Measurements from ENCODE around the gene CCDC170.
"Not testable (repeated sequence)": the region's sequence is repeated elsewhere in the genome, so short reads cannot be mapped to it uniquely, and the experiment has no call there.

CCDC170 gene

DNA sequence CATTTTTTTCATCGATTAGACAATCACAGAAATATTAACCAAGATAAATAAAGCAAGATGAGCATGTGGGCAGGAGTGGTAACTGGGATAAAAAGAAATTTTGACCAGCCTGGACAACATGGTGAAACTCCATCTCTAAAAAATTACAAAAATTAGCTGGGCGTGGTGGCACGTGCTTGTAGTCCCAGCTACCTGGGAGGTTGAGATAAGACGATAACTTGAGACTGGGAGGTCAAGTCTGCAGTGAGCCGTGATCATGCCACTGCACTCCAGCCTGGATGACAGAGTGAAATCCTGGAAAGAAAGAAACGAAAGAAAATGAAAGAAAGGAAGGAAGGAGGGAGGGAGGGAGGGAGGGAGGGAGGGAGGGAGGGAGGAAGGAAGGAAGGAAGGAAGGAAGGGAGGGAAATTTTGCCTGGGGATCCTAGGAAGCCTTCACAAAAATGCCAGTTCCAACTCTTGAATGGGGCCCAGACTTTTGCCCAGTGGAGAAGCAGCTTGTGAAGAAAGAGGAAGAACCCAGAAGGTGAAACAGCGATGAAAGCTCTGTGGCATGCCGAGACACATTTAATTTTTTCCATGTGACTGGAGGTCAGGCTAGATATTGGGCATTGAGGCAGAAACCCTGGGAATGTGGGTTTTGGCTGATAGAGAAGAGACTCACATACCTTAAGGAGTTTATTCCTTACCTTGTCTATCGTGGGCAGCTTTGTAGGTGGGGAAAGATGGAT, 20.3 kb downstream of the CCDC170 start:
- Histone ChIP-seq H3K4me3 (ENCODE audit: low read depth, low read length) (no peak overlapping the region), H3K27me3 (ENCODE audit: insufficient read depth, low read length) (no peaks in the 10 kb centered on the region), H3K79me2 (ENCODE audit: control insufficient read depth, insufficient read depth, low read length, unreplicated experiment) (no peaks in the 10 kb centered on the region), H3K27ac (ENCODE audit: low read depth, low read length) (no peak overlapping the region), H3K36me3 (ENCODE audit: insufficient read depth, low read length) (no peaks in the 10 kb centered on the region), H3K4me1 (ENCODE audit: control insufficient read depth, insufficient read depth, low read length, unreplicated experiment) (no peaks in the 10 kb centered on the region), H2AFZ (ENCODE audit: low read length, unreplicated experiment) (no peak overlapping the region)

DNA sequence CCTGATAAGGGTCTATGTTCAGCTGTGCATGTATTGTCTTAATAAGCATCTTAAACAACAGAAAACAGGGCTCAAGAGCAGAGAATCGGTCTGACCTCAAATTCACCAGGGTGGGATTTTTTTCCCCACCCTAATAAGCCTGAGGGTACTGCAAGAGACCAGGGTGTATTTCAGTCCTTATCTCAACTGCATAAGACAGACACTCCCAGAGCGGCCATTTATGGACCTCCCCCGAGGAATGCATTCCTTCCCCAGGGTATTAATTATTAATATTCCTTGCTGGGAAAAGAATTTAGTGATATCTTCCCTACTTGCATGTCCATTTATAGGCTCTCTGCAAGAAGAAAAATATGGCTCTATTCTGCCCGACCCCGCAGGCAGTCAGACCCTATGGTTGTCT, 25.2 kb downstream of the CCDC170 start:
- H3K4me3 ChIP-seq (ENCODE audit: low read depth, low read length); H3K79me2 ChIP-seq (ENCODE audit: control insufficient read depth, insufficient read depth, low read length, unreplicated experiment); H3K36me3 ChIP-seq (ENCODE audit: insufficient read depth, low read length); H2AFZ ChIP-seq (ENCODE audit: low read length, unreplicated experiment); H3K4me1 ChIP-seq (ENCODE audit: control insufficient read depth, insufficient read depth, low read length, unreplicated experiment); H3K27ac ChIP-seq (ENCODE audit: low read depth, low read length); H3K27me3 ChIP-seq (ENCODE audit: insufficient read depth, low read length): not testable (repeated sequence)

DNA sequence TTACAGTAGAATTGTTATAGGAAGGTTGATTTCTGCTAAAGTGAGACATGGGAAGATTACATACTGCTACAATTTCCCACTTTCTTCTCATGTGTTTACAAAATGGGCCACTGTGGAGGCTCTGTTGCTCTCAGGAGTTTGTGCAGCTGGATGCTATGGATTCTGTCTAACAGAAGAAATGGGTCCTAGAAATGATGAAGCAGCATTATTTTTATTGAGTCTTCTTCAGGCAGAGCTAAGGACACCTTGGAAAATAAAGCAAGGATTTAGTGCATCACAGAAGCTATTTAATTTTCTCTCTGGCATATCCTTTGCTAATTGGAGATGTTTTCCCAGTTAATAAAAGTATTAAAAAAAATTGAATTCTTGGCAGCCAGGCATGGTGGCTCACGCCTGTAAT, 29.2 kb downstream of the CCDC170 start:
- Histone ChIP-seq H3K27ac (ENCODE audit: low read depth, low read length) (no peak overlapping the region), H3K27me3 (ENCODE audit: insufficient read depth, low read length) (no peaks in the 10 kb centered on the region), H2AFZ (ENCODE audit: low read length, unreplicated experiment) (no peak overlapping the region), H3K4me3 (ENCODE audit: low read depth, low read length) (no peak overlapping the region), H3K79me2 (ENCODE audit: control insufficient read depth, insufficient read depth, low read length, unreplicated experiment) (no peaks in the 10 kb centered on the region), H3K4me1 (ENCODE audit: control insufficient read depth, insufficient read depth, low read length, unreplicated experiment) (no peaks in the 10 kb centered on the region), H3K36me3 (ENCODE audit: insufficient read depth, low read length) (no peaks in the 10 kb centered on the region)

DNA sequence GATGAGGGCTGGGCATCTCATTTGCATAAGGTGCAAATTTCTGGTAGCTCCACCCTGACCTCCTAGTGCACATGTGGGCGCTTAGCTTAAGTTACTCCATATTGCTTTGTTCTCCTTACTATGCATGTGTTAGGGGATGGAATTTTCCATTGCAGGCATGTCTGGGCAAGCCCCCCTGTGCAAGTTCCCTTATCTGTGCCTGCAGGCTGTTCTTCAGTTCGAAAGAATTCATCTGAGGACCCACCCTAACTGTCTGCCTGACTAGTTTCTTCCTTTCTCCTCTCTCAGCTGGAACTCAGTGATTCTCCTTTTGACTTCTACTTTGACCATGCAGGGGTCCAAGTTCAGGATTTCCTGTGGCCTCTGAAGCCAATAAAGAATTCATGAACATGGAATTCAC, 30.2 kb downstream of the CCDC170 start:
- Histone ChIP-seq H3K4me3 (ENCODE audit: low read depth, low read length) (no peak overlapping the region), H3K27me3 (ENCODE audit: insufficient read depth, low read length) (no peaks in the 10 kb centered on the region), H3K27ac (ENCODE audit: low read depth, low read length) (no peak overlapping the region), H3K36me3 (ENCODE audit: insufficient read depth, low read length) (no peaks in the 10 kb centered on the region), H2AFZ (ENCODE audit: low read length, unreplicated experiment) (no peak overlapping the region), H3K4me1 (ENCODE audit: control insufficient read depth, insufficient read depth, low read length, unreplicated experiment) (no peaks in the 10 kb centered on the region), H3K79me2 (ENCODE audit: control insufficient read depth, insufficient read depth, low read length, unreplicated experiment) (no peaks in the 10 kb centered on the region)

DNA sequence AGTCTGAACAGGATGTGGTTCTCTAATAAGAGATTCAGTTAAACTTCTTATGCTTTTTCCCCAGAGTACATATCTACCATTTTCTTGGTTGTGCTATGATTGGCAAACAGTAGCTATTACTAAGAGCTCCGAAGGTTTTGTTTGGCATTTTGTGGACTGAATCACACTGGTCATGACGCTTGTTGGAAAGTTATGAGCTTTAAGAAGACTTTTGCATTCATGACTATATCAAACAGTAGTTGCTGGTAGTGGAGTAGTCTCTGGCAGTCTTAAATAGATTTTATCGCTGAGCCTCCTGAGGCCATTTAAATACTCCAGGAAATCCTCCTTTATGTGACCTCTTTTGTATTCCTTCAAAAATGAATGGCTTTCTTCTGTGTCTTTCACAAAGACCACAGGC, 40.8 kb downstream of the CCDC170 start:
- no peaks in the 10 kb centered on the region for H3K27me3 ChIP-seq (ENCODE audit: insufficient read depth, low read length)
- peaks cover 10% of the 10 kb centered on the region for H3K4me1 ChIP-seq (ENCODE audit: control insufficient read depth, insufficient read depth, low read length, unreplicated experiment)
- no peak overlapping the region for H3K4me3 ChIP-seq (ENCODE audit: low read depth, low read length)
- H3K36me3 ChIP-seq (ENCODE audit: insufficient read depth, low read length), result no peaks in the 10 kb centered on the region
- no peak overlapping the region for H2AFZ ChIP-seq (ENCODE audit: low read length, unreplicated experiment)
- H3K27ac ChIP-seq (ENCODE audit: low read depth, low read length), result peak overlapping the region; percentile 52
- no peaks in the 10 kb centered on the region for H3K79me2 ChIP-seq (ENCODE audit: control insufficient read depth, insufficient read depth, low read length, unreplicated experiment)

DNA sequence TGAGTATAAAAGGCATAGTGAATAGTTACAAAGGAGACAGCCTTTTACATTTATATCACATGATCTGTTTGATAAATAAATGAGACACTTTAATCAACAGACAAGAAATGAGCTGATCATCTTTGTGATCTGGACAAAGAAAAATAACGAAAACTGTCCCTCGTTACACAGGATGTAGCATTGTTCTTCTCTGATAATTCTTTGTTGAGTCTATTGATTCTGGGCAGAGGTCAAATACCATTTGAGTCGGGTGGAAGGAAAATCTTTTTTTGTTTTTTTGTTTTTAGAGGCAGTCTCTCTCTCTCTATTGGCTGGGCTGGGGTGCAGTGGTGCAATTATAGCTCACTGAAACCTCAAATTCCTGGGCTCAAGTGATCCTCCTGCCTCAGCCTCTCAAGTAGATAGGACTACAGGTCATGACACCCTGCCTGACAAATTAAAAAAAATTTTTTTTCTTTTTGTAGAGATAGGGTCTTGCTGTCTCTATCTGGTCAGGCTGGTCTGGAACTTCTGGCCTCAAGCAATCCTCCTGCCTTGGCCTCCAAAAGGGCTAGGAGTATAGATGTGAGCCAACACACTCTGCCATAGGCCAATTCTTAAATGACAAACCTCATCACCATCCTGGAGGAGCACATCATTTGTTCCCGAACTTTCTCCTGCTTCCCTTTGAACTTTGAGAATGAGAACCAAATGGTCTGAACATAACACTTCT, 41.8 kb downstream of the CCDC170 start:
- H2AFZ ChIP-seq (ENCODE audit: low read length, unreplicated experiment), result no peak overlapping the region
- no peaks in the 10 kb centered on the region; the same call in 1 of the 2 replicates for H3K36me3 ChIP-seq (ENCODE audit: insufficient read depth, low read length)
- no peaks in the 10 kb centered on the region for H3K79me2 ChIP-seq (ENCODE audit: control insufficient read depth, insufficient read depth, low read length, unreplicated experiment)
- H3K4me3 ChIP-seq (ENCODE audit: low read depth, low read length), result no peak overlapping the region
- H3K4me1 ChIP-seq (ENCODE audit: control insufficient read depth, insufficient read depth, low read length, unreplicated experiment), result peaks cover 10% of the 10 kb centered on the region
- H3K27ac ChIP-seq (ENCODE audit: low read depth, low read length), result no peak overlapping the region
- H3K27me3 ChIP-seq (ENCODE audit: insufficient read depth, low read length), result no peaks in the 10 kb centered on the region

DNA sequence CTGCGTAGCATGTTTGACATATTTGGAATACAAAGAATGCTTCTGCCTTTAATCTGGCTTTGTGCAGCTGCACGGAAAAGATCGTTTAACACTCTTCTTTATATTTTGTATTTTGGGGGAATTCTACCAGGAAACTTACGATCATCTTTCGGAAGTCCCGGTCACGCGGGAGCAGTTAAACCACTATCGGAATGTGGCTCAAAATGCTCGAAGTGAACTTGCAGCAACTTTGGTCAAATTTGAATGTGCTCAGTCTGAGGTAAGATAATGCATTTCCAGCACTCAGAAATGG, 42.3 kb downstream of the CCDC170 start:
- H3K79me2 ChIP-seq (ENCODE audit: control insufficient read depth, insufficient read depth, low read length, unreplicated experiment), result no peaks in the 10 kb centered on the region
- H3K27me3 ChIP-seq (ENCODE audit: insufficient read depth, low read length), result no peaks in the 10 kb centered on the region
- H2AFZ ChIP-seq (ENCODE audit: low read length, unreplicated experiment), result no peak overlapping the region
- H3K4me1 ChIP-seq (ENCODE audit: control insufficient read depth, insufficient read depth, low read length, unreplicated experiment), result peaks cover 10% of the 10 kb centered on the region
- no peaks in the 10 kb centered on the region; the same call in 1 of the 2 replicates for H3K36me3 ChIP-seq (ENCODE audit: insufficient read depth, low read length)
- H3K27ac ChIP-seq (ENCODE audit: low read depth, low read length), result no peak overlapping the region
- no peak overlapping the region for H3K4me3 ChIP-seq (ENCODE audit: low read depth, low read length)

DNA sequence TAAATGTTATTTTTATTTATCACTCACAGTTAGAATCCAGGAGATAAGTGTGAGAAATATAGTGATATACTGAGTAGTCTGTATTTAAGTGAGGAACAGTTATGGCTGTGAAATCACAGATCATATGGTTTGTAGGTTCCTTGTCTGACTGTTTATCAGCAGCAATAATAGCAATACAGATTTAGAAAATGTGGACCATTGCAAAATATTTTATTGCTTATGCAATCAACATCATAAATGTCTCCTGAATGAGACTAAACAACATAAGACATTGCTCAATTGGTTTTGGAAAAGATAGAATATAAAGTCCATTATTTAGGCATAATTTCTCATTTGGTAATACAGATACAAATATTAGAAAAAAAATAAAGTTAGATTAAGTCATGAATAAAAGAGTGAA, 43.7 kb downstream of the CCDC170 start:
- no peaks in the 10 kb centered on the region for H3K79me2 ChIP-seq (ENCODE audit: control insufficient read depth, insufficient read depth, low read length, unreplicated experiment)
- H3K27me3 ChIP-seq (ENCODE audit: insufficient read depth, low read length), result no peaks in the 10 kb centered on the region
- H3K36me3 ChIP-seq (ENCODE audit: insufficient read depth, low read length), result no peaks in the 10 kb centered on the region; the same call in 1 of the 2 replicates
- no peak overlapping the region for H2AFZ ChIP-seq (ENCODE audit: low read length, unreplicated experiment)
- H3K4me1 ChIP-seq (ENCODE audit: control insufficient read depth, insufficient read depth, low read length, unreplicated experiment), result peaks cover 10% of the 10 kb centered on the region
- H3K4me3 ChIP-seq (ENCODE audit: low read depth, low read length), result no peak overlapping the region
- no peak overlapping the region for H3K27ac ChIP-seq (ENCODE audit: low read depth, low read length)

DNA sequence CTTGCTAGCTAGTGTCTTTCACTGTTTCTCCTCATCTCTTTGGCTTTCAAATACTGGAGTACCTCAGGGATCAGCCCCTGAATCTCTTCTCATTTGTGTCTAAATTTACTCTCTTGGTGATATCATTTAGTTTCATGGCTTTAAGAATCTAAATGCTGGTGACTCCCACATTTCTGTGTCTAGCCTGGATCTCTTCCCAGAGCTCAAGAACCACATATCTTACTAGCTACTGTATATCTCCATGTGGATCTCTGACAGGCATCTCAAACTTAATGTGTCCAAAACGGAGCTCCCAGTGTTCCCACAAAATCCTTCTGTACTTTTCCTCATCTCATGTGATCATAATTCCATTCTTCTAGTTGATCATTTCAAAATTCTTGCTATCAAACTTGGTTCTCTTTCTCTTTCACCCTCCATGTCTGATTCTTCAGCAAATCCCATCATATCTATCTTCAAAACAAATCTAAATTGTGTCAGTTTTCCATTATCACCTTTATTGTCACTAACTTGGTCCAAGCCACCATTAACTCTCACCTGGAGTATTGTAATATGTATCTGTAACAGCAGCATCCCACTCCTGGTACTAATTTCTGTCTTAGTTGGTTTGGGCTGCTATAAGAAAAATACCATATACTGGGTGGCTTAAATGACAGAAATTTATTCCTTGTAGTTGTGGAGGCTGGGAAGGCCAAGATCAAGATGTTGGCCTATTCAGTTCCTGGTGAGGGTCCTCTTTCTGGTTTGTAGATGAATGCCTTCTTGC, 45.9 kb downstream of the CCDC170 start:
- no peaks in the 10 kb centered on the region for H3K79me2 ChIP-seq (ENCODE audit: control insufficient read depth, insufficient read depth, low read length, unreplicated experiment)
- peaks cover 4% of the 10 kb centered on the region for H3K4me1 ChIP-seq (ENCODE audit: control insufficient read depth, insufficient read depth, low read length, unreplicated experiment)
- no peak overlapping the region for H3K27ac ChIP-seq (ENCODE audit: low read depth, low read length)
- H2AFZ ChIP-seq (ENCODE audit: low read length, unreplicated experiment), result no peak overlapping the region
- no peaks in the 10 kb centered on the region for H3K27me3 ChIP-seq (ENCODE audit: insufficient read depth, low read length)
- no peaks in the 10 kb centered on the region; the same call in 1 of the 2 replicates for H3K36me3 ChIP-seq (ENCODE audit: insufficient read depth, low read length)
- H3K4me3 ChIP-seq (ENCODE audit: low read depth, low read length), result no peak overlapping the region

DNA sequence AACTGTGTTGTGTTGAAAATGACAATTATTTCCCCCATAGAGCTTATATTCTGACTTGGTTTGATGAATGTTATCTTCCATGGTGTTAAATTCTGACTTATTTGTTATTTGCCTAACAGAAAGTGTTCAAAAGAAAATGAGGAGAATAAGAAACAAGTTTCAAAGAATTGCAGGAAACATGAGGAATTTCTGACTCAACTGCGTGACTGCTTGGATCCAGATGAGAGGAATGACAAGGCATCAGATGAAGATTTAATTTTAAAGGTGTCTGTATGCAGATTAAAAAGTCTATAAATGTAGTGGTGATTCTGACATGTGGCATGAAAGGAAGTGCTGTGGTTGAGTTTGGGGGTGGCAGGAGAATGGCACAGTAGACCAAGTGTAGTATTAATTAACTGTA, 50.6 kb downstream of the CCDC170 start:
- H3K4me1 ChIP-seq (ENCODE audit: control insufficient read depth, insufficient read depth, low read length, unreplicated experiment), result no peaks in the 10 kb centered on the region
- no peak overlapping the region for H3K27ac ChIP-seq (ENCODE audit: low read depth, low read length)
- no peak overlapping the region for H3K4me3 ChIP-seq (ENCODE audit: low read depth, low read length)
- H3K36me3 ChIP-seq (ENCODE audit: insufficient read depth, low read length), result no peaks in the 10 kb centered on the region; the same call in 1 of the 2 replicates
- H2AFZ ChIP-seq (ENCODE audit: low read length, unreplicated experiment), result no peak overlapping the region
- no peaks in the 10 kb centered on the region for H3K27me3 ChIP-seq (ENCODE audit: insufficient read depth, low read length)
- no peaks in the 10 kb centered on the region for H3K79me2 ChIP-seq (ENCODE audit: control insufficient read depth, insufficient read depth, low read length, unreplicated experiment)

DNA sequence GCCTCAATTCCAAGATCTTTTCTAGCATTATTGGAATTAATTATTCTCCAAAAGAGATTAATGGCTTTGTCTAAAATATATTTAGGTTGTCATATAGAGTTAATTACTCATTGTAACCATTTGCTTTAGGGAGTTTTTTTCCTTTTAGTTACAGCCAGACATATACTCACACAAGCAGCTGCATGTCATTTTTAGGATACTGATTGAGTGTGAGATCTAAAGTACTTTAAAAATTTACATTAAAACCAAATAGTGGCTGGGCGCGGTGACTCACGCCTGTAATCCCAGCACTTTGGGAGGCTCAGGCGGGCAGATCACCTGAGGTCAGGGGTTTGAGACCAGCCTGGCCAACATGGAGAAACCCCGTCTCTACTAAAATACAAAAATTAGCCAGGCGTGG, 51.1 kb downstream of the CCDC170 start:
- H3K36me3 ChIP-seq (ENCODE audit: insufficient read depth, low read length); H2AFZ ChIP-seq (ENCODE audit: low read length, unreplicated experiment); H3K27ac ChIP-seq (ENCODE audit: low read depth, low read length); H3K4me3 ChIP-seq (ENCODE audit: low read depth, low read length); H3K27me3 ChIP-seq (ENCODE audit: insufficient read depth, low read length); H3K79me2 ChIP-seq (ENCODE audit: control insufficient read depth, insufficient read depth, low read length, unreplicated experiment); H3K4me1 ChIP-seq (ENCODE audit: control insufficient read depth, insufficient read depth, low read length, unreplicated experiment): not testable (repeated sequence)

Data from ACC112 (cell line).